Stimulated activated naive CD4-positive, alpha-beta T cell treated with Interleukin-2 at 50 U/mL for 16 hours (primary cell): ENCODE results near the gene SFSWAP.
"Not testable (repeated sequence)": the region's sequence is repeated elsewhere in the genome, so short reads cannot be mapped to it uniquely, and the experiment has no call there.

ENCODE experiments used
- DNase-seq: peaks from one replicate; lab custom pipeline; 2025; lab: John Stamatoyannopoulos, UW

Gene SFSWAP

GRCh38 chr12:131759176-131759575, 48.3 kb downstream of the SFSWAP start:
- no peak for DNase-seq

- no peak for DNase-seq
These were observed 50.7 kb downstream of the SFSWAP start for GRCh38 chr12:131761638-131762037.

GRCh38 chr12:131764738-131765137, 53.8 kb downstream of the SFSWAP start:
- no peak for DNase-seq

GRCh38 chr12:131765961-131766360, 55.1 kb downstream of the SFSWAP start:
- DNase-seq = no peak

- no peak for DNase-seq
These were observed 55.7 kb downstream of the SFSWAP start for GRCh38 chr12:131766382-131767107.

- no peak for DNase-seq
These were observed 59.2 kb downstream of the SFSWAP start for GRCh38 chr12:131770120-131770519.

GRCh38 chr12:131771965-131772364, 61.1 kb downstream of the SFSWAP start:
- DNase-seq = no peak

GRCh38 chr12:131773582-131774221, 62.8 kb downstream of the SFSWAP start:
- no peak for DNase-seq

- DNase-seq = no peak
These were observed 63.9 kb downstream of the SFSWAP start for GRCh38 chr12:131774576-131775391.

- no peak for DNase-seq
These were observed 64.7 kb downstream of the SFSWAP start for GRCh38 chr12:131775392-131776236.

GRCh38 chr12:131776237-131776889, 65.5 kb downstream of the SFSWAP start:
- DNase-seq = no peak

GRCh38 chr12:131777269-131777668, 66.4 kb downstream of the SFSWAP start:
- DNase-seq = not testable (repeated sequence)

- no peak for DNase-seq
These were observed 68.1 kb downstream of the SFSWAP start for GRCh38 chr12:131779027-131779426.

- DNase-seq = no peak
These were observed 71.2 kb downstream of the SFSWAP start for GRCh38 chr12:131782061-131782460.

GRCh38 chr12:131783915-131784541, 73.1 kb downstream of the SFSWAP start:
- DNase-seq = no peak

- DNase-seq = no peak
These were observed 74.2 kb downstream of the SFSWAP start for GRCh38 chr12:131784909-131785762.

- DNase-seq = no peak
These were observed 75.0 kb downstream of the SFSWAP start for GRCh38 chr12:131785763-131786330.

- DNase-seq = no peak
These were observed 75.4 kb downstream of the SFSWAP start for GRCh38 chr12:131786331-131786730.

- DNase-seq = no peak
These were observed 76.3 kb downstream of the SFSWAP start for GRCh38 chr12:131787143-131787660.
